PC-3 (cell line): Measurements from ENCODE around the gene CCDC8. TPM values are rescaled to one million over a fixed set of nuclear protein-coding genes. Genes with fewer than 3 reads are reported as not detected.

Experiments
- ATAC-seq: fragments of 200-7000 bp; cut with Tn5 transposase; 2 replicates; pipeline ENCODE4 v1.9.1; 2020; ENCODE audit warnings: mild to moderate bottlenecking, moderate library complexity
- BruUV-seq: library from RNA; stranded (reverse); fragments of 400-500 nt; replicated peaks from 2 replicates; lab custom pipeline; 2021; lab: Mats Ljungman, UMichigan
- CTCF ChIA-PET: fragments of 300-600 bp; sonication (Branson Sonifier 250); formaldehyde crosslinking; loops from one replicate; lab custom pipeline; 2022; ENCODE audit warnings: antibody characterized with exemption; lab: Charles Lee
- POLR2A ChIA-PET: fragments of 300-600 bp; sonication (Branson Sonifier 250); formaldehyde crosslinking; loops from one replicate; lab custom pipeline; 2022; ENCODE audit warnings: antibody characterized with exemption; ENCODE audit not compliant: unreplicated experiment; lab: Charles Lee
- DNase-seq: peaks from one replicate; pipeline ENCODE4 v3.0.0-alpha.2; 2015
- H2AFZ ChIP-seq: fragments of 300-600 bp; sonication (generic); 2 replicates; pipeline ENCODE4 v1.6.0; 2016; ENCODE audit warnings: antibody characterized with exemption, low read length
- H3F3A ChIP-seq: fragments of 300-600 bp; sonication (generic); one replicate; pipeline ENCODE4 v1.6.0; 2017; ENCODE audit warnings: antibody characterized with exemption, low read length, control low read depth, mild to moderate bottlenecking; ENCODE audit not compliant: unreplicated experiment
- H3K27ac ChIP-seq: fragments of 300-600 bp; sonication (generic); 2 replicates; pipeline ENCODE4 v1.5.1; 2016; ENCODE audit warnings: mild to moderate bottlenecking, low read length
- H3K27me3 ChIP-seq: fragments of 300-600 bp; sonication (generic); 2 replicates; pipeline ENCODE4 v1.6.1; 2016; ENCODE audit warnings: low read length, mixed read lengths
- H3K36me3 ChIP-seq: fragments of 300-600 bp; sonication (generic); 2 replicates; pipeline ENCODE4 v1.6.1; 2016; ENCODE audit warnings: low read depth, mixed run types, low read length, mixed read lengths
- H3K4me1 ChIP-seq: fragments of 300-600 bp; sonication (generic); 2 replicates; pipeline ENCODE4 v1.5.1; 2016; ENCODE audit warnings: low read length; ENCODE audit not compliant: insufficient read depth
- H3K4me2 ChIP-seq: fragments of 300-600 bp; sonication (generic); 2 replicates; pipeline ENCODE4 v1.6.0; 2016; ENCODE audit warnings: low read length
- H3K4me3 ChIP-seq: fragments of 300-600 bp; sonication (generic); 2 replicates; pipeline ENCODE4 v1.5.1; 2016; ENCODE audit warnings: mild to moderate bottlenecking, low read length, mixed read lengths
- H3K79me2 ChIP-seq: fragments of 300-600 bp; sonication (generic); 2 replicates; pipeline ENCODE4 v1.6.1; 2017; ENCODE audit warnings: low read length, mixed read lengths
- H3K9ac ChIP-seq: fragments of 300-600 bp; sonication (generic); 2 replicates; pipeline ENCODE4 v1.6.0; 2016; ENCODE audit warnings: mild to moderate bottlenecking, low read length
- H3K9me2 ChIP-seq: fragments of 300-600 bp; sonication (generic); replicated peaks from 2 replicates; pipeline ENCODE4 v1.6.1; 2016; ENCODE audit warnings: mixed run types, low read length, mixed read lengths
- H3K9me3 ChIP-seq: fragments of 300-600 bp; sonication (generic); 2 replicates; pipeline ENCODE4 v1.6.1; 2016; ENCODE audit warnings: low read length, mixed read lengths
- H4K20me1 ChIP-seq: fragments of 300-600 bp; sonication (generic); 2 replicates; pipeline ENCODE4 v1.6.1; 2016; ENCODE audit warnings: low read length, mixed read lengths
- CTCF ChIP-seq: fragments of 300-600 bp; sonication (generic); conservative IDR thresholded peaks from 2 replicates; pipeline ENCODE4 v1.5.1; 2017; ENCODE audit warnings: antibody characterized with exemption, low read depth, mild to moderate bottlenecking, low read length
- EZH2 ChIP-seq: fragments of 300-600 bp; sonication (generic); IDR thresholded peaks from one replicate; pipeline ENCODE4 v1.6.1; 2017; ENCODE audit warnings: antibody characterized with exemption, mild to moderate bottlenecking, low read length; ENCODE audit not compliant: unreplicated experiment
- EZH2phosphoT487 ChIP-seq: fragments of 300-600 bp; sonication (generic); IDR thresholded peaks from 2 replicates; pipeline ENCODE4 v1.6.1; 2018; ENCODE audit warnings: mild to moderate bottlenecking, antibody characterized with exemption, low read length, borderline replicate concordance
- intact Hi-C: fragments of 100-400 bp; cut with micrococcal nuclease; formaldehyde crosslinking; loops from 2 replicates; pipeline ENCODE4 v1.9.0; 2023
- total RNA-seq: library from RNA; depleted of rRNA; stranded (reverse); fragments of >200 nt; gene quantifications from 2 replicates; pipeline ENCODE4 v1.2.3, GENCODE V29; 2014

CCDC8 gene
- total RNA-seq, 1 experiment from 2014 or later, result not detected

- no peak overlapping the region for H3K4me3 ChIP-seq
- intact Hi-C loops, result loop anchor here (10.0 kb wide), 1 partner anchor 108 kb away; no protein-coding TSS in a partner anchor
Measured at GRCh38 chr19:46406976-46407375, 6.4 kb downstream of the CCDC8 start.

GRCh38 chr19:46404753-46405468 lies 8.5 kb downstream of the CCDC8 start:
- peak; percentile 14 for DNase-seq
- no peaks in the 10 kb centered on the region for H3K9me2 ChIP-seq
- TF ChIP-seq EZH2 (no peak), EZH2phosphoT487 (no peak), CTCF (no peak)
- ChIA-PET POLR2A (no interaction called here), CTCF (no interaction called here)
- no peaks in the 10 kb centered on the region for H4K20me1 ChIP-seq
- intact Hi-C loops, result loop anchor here (10.0 kb wide), 1 partner anchor 110 kb away; no protein-coding TSS in a partner anchor
- no peaks in the 10 kb centered on the region for H3K27me3 ChIP-seq
- H3K4me3 ChIP-seq, result peak overlapping the region; percentile 58
- no peak overlapping the region for H3K27ac ChIP-seq
- no peaks in the 10 kb centered on the region for H3K79me2 ChIP-seq
- no TSS peak for BruUV-seq
- peak overlapping the region; percentile 87 for H2AFZ ChIP-seq
- H3K9me3 ChIP-seq, result no peaks in the 10 kb centered on the region
- H3F3A ChIP-seq, result no peaks in the 10 kb centered on the region
- H3K4me2 ChIP-seq, result peak overlapping the region; percentile 79
- peak overlapping the region; percentile 29; the same call in 1 of the 2 replicates for H3K9ac ChIP-seq
- H3K4me1 ChIP-seq, result 0 out of 2 replicates have a peak, but pooled peaks cover 4% of the 10 kb centered on the region
- H3K36me3 ChIP-seq, result no peaks in the 10 kb centered on the region
- 0 out of 2 replicates have a peak, but pooled peaks have one; percentile 20 for ATAC-seq

More at GRCh38 chr19:46406976-46407375, 6.4 kb downstream of the CCDC8 start:
- no peaks in the 10 kb centered on the region for H3K36me3 ChIP-seq
- no peak overlapping the region for H2AFZ ChIP-seq
- no peak overlapping the region for H3K9ac ChIP-seq
- H4K20me1 ChIP-seq, result no peaks in the 10 kb centered on the region
- H3F3A ChIP-seq, result no peaks in the 10 kb centered on the region
- no peaks in the 10 kb centered on the region for H3K9me2 ChIP-seq
- TF ChIP-seq EZH2phosphoT487 (no peak), EZH2 (no peak), CTCF (no peak)
- BruUV-seq, result no TSS peak
- ChIA-PET CTCF (no interaction called here), POLR2A (no interaction called here)
- H3K27ac ChIP-seq, result no peak overlapping the region
- 0 out of 2 replicates have a peak, but pooled peaks cover 4% of the 10 kb centered on the region for H3K4me1 ChIP-seq
- H3K27me3 ChIP-seq, result no peaks in the 10 kb centered on the region
- no peak for ATAC-seq
- no peak overlapping the region for H3K4me2 ChIP-seq
- no peaks in the 10 kb centered on the region for H3K9me3 ChIP-seq
- DNase-seq, result no peak
- no peaks in the 10 kb centered on the region for H3K79me2 ChIP-seq
